HAP-1 (cell line): ENCODE data around the gene ARHGAP1.

Experiments
- DNase-seq, 2 experiments: peaks; one replicate each; pipeline ENCODE4 v3.0.0-alpha.2; 2016 to 2020; ENCODE audit warnings: low spot score in 2 of 2
- H3K27me3 ChIP-seq: fragments of 250-450 bp; sonication (Bioruptor Pico); 2 replicates; pipeline ENCODE4 v1.5.1; 2020; ENCODE audit warnings: low read depth, mild to moderate bottlenecking, moderate library complexity
- H3K36me3 ChIP-seq: fragments of 250-450 bp; sonication (Bioruptor Pico); replicated peaks from 2 replicates; pipeline ENCODE4 v1.5.1; 2020; ENCODE audit warnings: mild to moderate bottlenecking
- H3K4me1 ChIP-seq: fragments of 250-450 bp; sonication (Bioruptor Pico); 2 replicates; pipeline ENCODE4 v1.5.1; 2020; ENCODE audit warnings: mild to moderate bottlenecking
- H3K4me3 ChIP-seq: fragments of 250-450 bp; sonication (Bioruptor Pico); 2 replicates; pipeline ENCODE4 v1.5.1; 2020; ENCODE audit warnings: mild to moderate bottlenecking, moderate library complexity
- H3K9me3 ChIP-seq: fragments of 250-450 bp; sonication (Bioruptor Pico); 2 replicates; pipeline ENCODE4 v1.5.1; 2020; ENCODE audit warnings: mild to moderate bottlenecking, moderate library complexity
- in situ Hi-C: fragments of 300-500 bp; cut with MboI; formaldehyde crosslinking; loops from 3 replicates; pipeline ENCODE4 v1.14.3; 2020; ENCODE audit warnings: low sequenced_read_pairs, inconsistent platforms, mixed read lengths

The ARHGAP1 gene

DNA sequence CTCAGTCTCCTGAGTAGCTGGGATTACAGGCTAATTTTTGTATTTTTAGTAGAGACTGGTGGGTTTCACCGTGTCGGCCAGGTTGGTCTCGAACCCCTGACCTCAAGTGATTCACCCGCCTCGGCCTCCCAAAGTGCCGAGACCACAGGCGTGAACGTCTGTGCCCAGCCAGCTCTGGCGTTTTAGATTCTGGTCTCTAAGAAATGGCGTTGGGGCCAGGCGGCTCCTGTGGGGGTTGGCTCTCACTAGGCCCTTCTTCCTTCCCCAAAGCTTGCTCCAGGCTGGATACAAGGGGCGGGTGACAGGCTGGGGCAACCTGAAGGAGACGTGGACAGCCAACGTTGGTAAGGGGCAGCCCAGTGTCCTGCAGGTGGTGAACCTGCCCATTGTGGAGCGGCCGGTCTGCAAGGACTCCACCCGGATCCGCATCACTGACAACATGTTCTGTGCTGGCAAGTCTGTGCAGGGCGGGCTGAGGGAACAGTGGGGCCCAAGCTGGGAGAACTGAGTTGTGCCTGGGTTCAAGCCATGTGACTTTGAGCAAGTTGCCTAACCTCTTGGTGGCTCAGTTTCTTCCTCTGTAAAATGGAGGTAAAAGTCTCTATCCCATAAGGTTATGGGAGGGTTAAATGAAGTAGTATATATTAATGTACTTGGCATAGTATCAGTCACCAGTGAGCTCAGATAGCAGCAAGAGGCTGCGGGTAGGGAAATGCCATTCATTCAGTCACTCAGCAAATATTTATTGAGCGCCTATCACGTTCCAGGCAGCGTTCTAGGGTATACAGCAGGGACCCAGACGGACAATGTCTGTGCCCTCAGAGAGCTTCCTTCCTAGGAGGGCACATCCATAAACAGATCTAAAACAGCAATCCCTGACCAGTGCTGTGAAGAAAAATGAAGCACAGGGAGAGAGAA lies 28.9 kb upstream of the ARHGAP1 start:
- H3K9me3 ChIP-seq = no peaks in the 10 kb centered on the region
- in situ Hi-C loops = no loop called here
- no peak for DNase-seq
- no peaks in the 10 kb centered on the region for H3K36me3 ChIP-seq
- H3K27me3 ChIP-seq = no peaks in the 10 kb centered on the region
- no peaks in the 10 kb centered on the region for H3K4me1 ChIP-seq
- no peak overlapping the region for H3K4me3 ChIP-seq

DNA sequence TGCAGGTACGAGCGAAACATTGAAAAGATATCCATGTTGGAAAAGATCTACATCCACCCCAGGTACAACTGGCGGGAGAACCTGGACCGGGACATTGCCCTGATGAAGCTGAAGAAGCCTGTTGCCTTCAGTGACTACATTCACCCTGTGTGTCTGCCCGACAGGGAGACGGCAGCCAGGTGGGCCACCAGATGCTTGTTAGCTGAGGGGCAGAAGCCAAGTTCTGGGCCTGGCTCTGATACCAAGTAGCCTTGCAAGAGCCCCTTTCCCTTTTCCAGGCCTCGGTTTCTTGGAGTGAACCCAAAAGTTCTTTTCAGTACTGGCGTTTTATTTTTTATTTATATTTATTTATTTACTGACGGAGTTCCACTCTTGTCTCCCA lies 28.2 kb upstream of the ARHGAP1 start:
- no peaks in the 10 kb centered on the region for H3K4me1 ChIP-seq
- no peaks in the 10 kb centered on the region for H3K9me3 ChIP-seq
- in situ Hi-C loops = no loop called here
- no peak for DNase-seq
- no peaks in the 10 kb centered on the region for H3K27me3 ChIP-seq
- no peak overlapping the region for H3K4me3 ChIP-seq
- no peaks in the 10 kb centered on the region for H3K36me3 ChIP-seq

DNA sequence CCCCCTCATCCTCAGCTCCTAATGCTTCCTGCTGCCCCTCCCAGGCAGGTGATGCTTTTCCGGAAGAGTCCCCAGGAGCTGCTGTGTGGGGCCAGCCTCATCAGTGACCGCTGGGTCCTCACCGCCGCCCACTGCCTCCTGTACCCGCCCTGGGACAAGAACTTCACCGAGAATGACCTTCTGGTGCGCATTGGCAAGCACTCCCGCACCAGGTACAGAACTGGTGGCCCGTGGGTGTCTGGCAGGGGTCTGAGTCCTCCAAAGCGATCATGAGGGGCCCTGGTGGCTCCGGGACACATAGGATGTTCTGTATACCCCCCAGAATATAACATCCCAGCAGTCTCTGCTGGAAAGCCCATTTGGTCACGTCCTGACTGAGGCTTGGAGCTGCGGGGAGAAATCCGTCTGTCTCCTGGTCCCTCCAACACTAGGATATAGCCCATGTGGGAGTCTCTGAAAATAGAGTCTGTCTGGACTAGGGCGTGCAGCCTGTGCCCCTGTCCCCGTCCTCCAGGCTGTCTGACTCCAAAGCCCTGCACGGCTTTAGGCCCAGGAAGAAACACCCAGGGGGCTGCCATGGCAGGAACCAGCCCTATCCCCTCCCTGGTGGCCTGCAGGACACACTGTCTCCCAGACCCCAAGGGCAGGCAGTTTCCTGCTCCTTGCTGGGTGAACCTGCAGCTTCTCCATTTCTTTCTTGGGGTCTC lies 27.7 kb upstream of the ARHGAP1 start:
- H3K4me3 ChIP-seq = no peak overlapping the region
- no peaks in the 10 kb centered on the region for H3K36me3 ChIP-seq

DNA sequence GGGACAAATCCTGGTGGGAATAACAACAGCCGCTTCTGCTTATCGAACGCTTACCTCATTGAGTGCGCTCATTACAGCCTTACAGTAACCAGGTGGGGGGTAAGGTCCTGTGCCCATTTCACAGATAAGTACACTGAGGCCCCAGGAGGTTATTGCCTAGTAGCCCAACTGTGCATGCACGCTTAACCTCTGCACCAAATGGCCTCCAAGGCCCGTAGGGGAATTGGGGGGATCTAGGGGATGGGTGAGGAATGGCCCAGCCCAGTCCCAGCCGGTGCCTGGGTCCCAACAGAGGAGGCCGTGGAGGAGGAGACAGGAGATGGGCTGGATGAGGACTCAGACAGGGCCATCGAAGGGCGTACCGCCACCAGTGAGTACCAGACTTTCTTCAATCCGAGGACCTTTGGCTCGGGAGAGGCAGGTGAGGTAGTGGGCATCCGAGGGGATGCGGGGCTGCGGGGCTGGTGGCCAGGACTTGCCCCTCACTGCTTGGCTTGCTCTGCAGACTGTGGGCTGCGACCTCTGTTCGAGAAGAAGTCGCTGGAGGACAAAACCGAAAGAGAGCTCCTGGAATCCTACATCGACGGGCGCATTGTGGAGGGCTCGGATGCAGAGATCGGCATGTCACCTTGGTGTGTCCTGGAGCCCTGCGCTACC lies 25.9 kb upstream of the ARHGAP1 start:
- DNase-seq = no peak
- Histone ChIP-seq H3K36me3 (no peaks in the 10 kb centered on the region), H3K27me3 (no peaks in the 10 kb centered on the region), H3K4me3 (no peak overlapping the region), H3K9me3 (no peaks in the 10 kb centered on the region), H3K4me1 (no peaks in the 10 kb centered on the region)
- in situ Hi-C loops = no loop called here

More for the DNA sequence above, 27.7 kb upstream of the ARHGAP1 start:
- DNase-seq = no peak
- Histone ChIP-seq H3K9me3 (no peaks in the 10 kb centered on the region), H3K4me1 (no peaks in the 10 kb centered on the region), H3K27me3 (no peaks in the 10 kb centered on the region)
- in situ Hi-C loops = no loop called here

DNA sequence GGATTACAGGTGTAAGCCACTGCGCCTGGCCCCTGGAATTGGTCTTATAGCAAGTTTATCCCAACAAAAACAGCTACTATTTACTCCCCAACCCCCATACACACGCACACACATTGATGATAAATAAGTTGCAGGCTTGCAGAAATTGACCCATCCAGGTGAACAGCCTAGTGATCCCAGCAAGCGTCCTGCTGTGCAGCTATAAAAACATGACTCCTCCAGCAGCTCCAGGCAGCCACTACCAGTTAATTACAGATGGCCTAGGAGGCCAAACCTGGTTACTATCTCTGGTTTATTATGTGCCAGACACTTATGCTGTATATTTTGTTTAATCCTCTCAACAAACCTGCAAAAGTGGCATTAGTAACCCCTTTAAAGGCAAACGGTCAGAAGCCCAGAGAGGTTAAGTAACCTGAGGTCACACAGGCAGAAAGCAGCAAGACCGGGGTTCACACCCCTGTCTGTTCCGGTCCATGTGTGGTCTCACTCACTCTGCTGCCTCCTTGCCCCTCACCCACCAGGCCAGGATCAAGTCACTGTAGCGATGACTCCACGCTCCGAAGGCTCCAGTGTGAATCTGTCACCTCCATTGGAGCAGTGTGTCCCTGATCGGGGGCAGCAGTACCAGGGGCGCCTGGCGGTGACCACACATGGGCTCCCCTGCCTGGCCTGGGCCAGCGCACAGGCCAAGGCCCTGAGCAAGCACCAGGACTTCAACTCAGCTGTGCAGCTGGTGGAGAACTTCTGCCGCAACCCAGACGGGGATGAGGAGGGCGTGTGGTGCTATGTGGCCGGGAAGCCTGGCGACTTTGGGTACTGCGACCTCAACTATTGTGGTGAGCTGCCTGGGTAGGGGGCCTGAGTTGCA lies 25.2 kb upstream of the ARHGAP1 start:
- no peak for DNase-seq
- Histone ChIP-seq H3K4me3 (no peak overlapping the region), H3K36me3 (no peaks in the 10 kb centered on the region), H3K9me3 (no peaks in the 10 kb centered on the region), H3K27me3 (no peaks in the 10 kb centered on the region), H3K4me1 (no peaks in the 10 kb centered on the region)
- in situ Hi-C loops = no loop called here

DNA sequence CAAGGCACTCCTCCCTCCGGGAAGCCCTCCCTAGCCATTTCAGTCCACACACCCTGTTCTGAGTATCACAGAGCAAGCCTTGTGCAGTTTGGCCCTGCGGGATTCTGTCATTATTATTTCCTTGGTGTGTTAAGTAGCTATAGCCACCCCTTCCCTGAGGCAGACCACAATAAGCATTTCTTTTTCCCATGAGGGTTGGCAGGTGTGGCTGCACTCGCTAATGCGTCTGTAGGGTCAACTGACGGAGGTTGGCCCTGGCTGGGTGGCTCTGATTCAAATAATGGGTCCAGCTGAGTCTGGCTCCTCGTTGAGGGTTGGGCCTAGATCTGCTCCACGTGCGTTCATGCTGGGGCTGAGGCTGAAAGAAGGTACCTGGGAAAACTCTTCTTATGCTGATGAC lies 23.7 kb upstream of the ARHGAP1 start:
- Histone ChIP-seq H3K9me3 (no peaks in the 10 kb centered on the region), H3K4me3 (no peak overlapping the region), H3K27me3 (no peaks in the 10 kb centered on the region), H3K4me1 (no peaks in the 10 kb centered on the region), H3K36me3 (no peaks in the 10 kb centered on the region)
- in situ Hi-C loops = no loop called here
- peak in 1 of 2 experiments; percentile 17 for DNase-seq

DNA sequence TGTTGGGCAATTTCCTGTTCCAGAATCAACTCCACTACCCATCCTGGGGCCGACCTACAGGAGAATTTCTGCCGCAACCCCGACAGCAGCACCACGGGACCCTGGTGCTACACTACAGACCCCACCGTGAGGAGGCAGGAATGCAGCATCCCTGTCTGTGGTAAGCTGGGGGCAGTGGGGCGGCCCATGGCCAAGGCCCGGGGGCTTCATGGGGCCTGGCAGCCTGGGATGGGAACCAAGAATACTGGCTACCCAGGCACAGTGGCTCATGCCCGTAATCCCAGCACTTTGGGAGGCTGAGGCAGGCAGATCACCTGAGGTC lies 22.9 kb upstream of the ARHGAP1 start:
- Histone ChIP-seq H3K27me3 (no peaks in the 10 kb centered on the region), H3K4me3 (no peak overlapping the region), H3K9me3 (no peaks in the 10 kb centered on the region), H3K36me3 (no peaks in the 10 kb centered on the region), H3K4me1 (no peaks in the 10 kb centered on the region)
- in situ Hi-C loops = no loop called here
- no peak for DNase-seq

DNA sequence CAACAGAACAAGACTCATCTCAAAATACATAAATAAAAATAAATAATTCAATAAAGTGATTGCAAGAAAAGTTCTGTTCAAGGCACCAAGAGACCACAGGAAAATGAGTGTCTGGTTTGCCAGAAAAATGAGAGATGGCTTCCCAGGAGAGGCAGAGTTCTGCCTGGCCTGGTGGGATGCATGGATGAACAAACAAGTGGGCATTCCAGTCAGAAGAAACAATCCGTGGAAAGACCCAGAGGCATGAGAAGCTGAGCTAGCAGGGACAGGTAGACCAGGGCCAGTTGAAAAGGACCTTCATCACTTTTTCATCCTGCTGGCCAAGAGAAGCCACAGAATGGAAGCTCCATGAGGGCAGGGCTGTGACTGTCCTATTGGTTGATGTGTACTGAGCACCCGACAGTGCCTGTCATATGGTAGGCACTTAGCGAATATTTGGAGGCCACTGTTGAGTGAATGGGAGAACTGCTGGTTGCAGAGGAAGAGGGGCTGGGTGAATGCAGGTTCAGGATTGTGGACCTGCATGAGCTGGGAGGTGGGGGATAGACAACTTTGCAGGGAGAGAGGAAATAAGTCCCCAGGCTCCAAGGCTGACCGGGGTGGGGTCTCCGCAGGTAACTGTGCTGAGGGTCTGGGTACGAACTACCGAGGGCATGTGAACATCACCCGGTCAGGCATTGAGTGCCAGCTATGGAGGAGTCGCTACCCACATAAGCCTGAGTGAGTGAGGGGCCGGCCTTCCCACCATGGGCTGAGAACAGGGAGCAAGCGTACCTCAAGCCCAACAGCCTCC lies 22.3 kb upstream of the ARHGAP1 start:
- in situ Hi-C loops = no loop called here
- no peak overlapping the region for H3K4me3 ChIP-seq
- no peaks in the 10 kb centered on the region for H3K27me3 ChIP-seq
- no peaks in the 10 kb centered on the region for H3K4me1 ChIP-seq
- H3K9me3 ChIP-seq = no peaks in the 10 kb centered on the region
- H3K36me3 ChIP-seq = no peaks in the 10 kb centered on the region
- DNase-seq = no peak

DNA sequence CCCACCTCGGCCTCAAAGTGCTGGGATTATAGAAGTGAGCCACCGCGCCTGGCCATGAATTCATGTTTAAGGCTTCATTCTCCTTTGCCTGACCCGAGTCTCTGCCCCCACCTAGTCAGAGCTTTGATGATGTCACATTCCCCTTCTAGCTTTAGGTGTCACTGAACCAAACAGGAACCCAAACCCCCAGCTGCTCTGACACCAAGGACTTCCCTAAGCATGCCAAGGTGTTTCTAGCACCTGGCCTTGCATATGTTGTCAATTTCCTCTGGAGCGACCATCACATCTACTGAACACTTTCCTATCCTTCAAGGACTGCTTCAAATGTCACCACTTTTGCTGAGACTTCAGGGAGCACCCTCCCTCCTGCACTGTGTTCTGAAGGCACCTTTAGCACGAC lies 20.9 kb upstream of the ARHGAP1 start:
- H3K36me3 ChIP-seq = no peaks in the 10 kb centered on the region

DNA sequence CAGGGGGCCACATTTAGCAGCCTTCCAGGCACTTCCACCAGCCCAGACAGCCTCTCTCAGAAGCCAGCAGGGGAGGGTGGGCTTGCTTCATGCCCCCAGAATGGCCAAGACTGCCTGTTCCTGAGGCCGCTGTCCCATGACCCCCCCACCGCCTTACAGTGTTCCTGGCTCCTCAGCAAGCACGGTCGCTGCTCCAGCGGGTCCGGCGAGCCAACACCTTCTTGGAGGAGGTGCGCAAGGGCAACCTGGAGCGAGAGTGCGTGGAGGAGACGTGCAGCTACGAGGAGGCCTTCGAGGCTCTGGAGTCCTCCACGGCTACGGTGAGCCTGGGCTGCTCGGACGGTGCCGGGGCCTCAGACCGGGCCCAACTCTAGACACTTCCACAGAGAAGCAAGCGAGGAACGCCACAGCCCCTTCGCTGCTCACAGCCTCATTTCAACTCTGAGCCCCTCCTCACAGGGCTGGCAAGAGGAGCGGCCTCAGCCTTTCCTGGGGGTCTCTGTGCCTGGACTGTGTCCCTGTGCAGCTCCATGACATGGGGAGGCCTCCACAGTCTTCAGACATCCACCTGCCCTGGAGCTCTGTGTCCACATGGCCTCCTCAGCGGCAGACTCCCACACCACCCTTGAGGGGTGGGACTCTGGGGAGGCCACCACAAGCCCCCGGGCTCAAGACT lies 19.3 kb upstream of the ARHGAP1 start:
- no peak for DNase-seq
- Histone ChIP-seq H3K4me1 (no peaks in the 10 kb centered on the region), H3K9me3 (no peaks in the 10 kb centered on the region), H3K4me3 (no peak overlapping the region), H3K27me3 (no peaks in the 10 kb centered on the region), H3K36me3 (no peaks in the 10 kb centered on the region)
- in situ Hi-C loops = no loop called here

More for the DNA sequence above, 20.9 kb upstream of the ARHGAP1 start:
- no peaks in the 10 kb centered on the region for H3K9me3 ChIP-seq
- no peak overlapping the region for H3K4me3 ChIP-seq
- DNase-seq = no peak
- in situ Hi-C loops = no loop called here
- H3K27me3 ChIP-seq = no peaks in the 10 kb centered on the region
- H3K4me1 ChIP-seq = no peaks in the 10 kb centered on the region

DNA sequence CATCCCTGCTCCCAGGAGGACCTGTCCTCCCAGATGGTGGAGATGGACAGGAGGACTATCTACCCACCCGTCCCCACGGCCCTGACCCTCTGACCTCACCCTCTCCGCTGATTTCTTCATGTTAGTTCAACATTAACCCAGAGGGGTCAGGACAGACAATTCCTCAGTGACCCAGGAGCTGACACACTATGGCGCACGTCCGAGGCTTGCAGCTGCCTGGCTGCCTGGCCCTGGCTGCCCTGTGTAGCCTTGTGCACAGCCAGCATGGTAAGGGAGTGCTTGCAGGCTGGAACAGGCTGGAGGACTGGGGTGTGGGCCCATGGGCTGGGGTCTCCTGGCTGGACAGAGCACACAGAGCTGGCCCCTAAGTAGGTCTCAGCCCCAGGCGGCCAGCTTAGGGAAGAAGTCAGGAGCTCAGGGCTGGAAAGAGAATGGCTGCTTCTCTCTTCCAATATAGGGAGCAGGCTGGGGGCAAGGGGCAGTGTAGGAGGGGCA lies 18.7 kb upstream of the ARHGAP1 start, which contains the start of gene F2:
F2 (plus strand) TSS at position 166 of the 495 bp plus-strand sequence; CDS start at position 189, 23 bp downstream.
- no peak for DNase-seq
- no peaks in the 10 kb centered on the region for H3K4me1 ChIP-seq
- in situ Hi-C loops = no loop called here
- H3K36me3 ChIP-seq = no peaks in the 10 kb centered on the region
- H3K9me3 ChIP-seq = no peaks in the 10 kb centered on the region
- H3K4me3 ChIP-seq = no peak within 1 kb of the TSS
- H3K27me3 ChIP-seq = no peaks in the 10 kb centered on the region
